Hindlimb muscle (tissue), 1 donor: Measurements from ENCODE around the gene VSX2. TPM values are rescaled to one million over a fixed set of nuclear protein-coding genes. Genes with fewer than 3 reads are reported as not detected.

Experiments used
- DNase-seq: peaks from one replicate; pipeline ENCODE4 v3.0.0-alpha.2; 2013
- polyA plus RNA-seq: library from polyadenylated mRNA; unstranded; fragments of 120-200 nt; gene quantifications from one replicate; pipeline ENCODE4 v1.2.1, GENCODE V29; 2013; ENCODE audit not compliant: insufficient read length

VSX2 gene
- polyA plus RNA-seq, 1 donor, result not detected

- peak; percentile 92 for DNase-seq
Observed at GRCh38 chr14:74302634-74303569, 63.7 kb downstream of the VSX2 start, which contains the start of gene ABCD4. ABCD4 (minus strand) TSS chr14:74302934; CDS start chr14:74302912, 22 bp downstream.

GRCh38 chr14:74308695-74309094 is 69.4 kb downstream of the VSX2 start:
- DNase-seq, result no peak

GRCh38 chr14:74309125-74310022 is 70.1 kb downstream of the VSX2 start:
- no peak for DNase-seq

- DNase-seq, result no peak
Observed at GRCh38 chr14:74312161-74312560, 72.9 kb downstream of the VSX2 start.

Other genes starting within 250 kb of the VSX2 start
- 14.6 TPM for gene ENTPD5, start 220.2 kb upstream of the VSX2 start, polyA plus RNA-seq
- 6.0 TPM for gene BBOF1, start 220.1 kb upstream of the VSX2 start, polyA plus RNA-seq
- 16.0 TPM for gene ALDH6A1, start 155.0 kb upstream of the VSX2 start, polyA plus RNA-seq
- 11.2 TPM for gene LIN52, start 154.5 kb upstream of the VSX2 start, polyA plus RNA-seq
- gene ABCD4, start 63.5 kb downstream of the VSX2 start, polyA plus RNA-seq, result 65.0 TPM
- not detected for gene VRTN, start 109.0 kb downstream of the VSX2 start, polyA plus RNA-seq
- not detected for gene SYNDIG1L, start 186.8 kb downstream of the VSX2 start, polyA plus RNA-seq